Prostate gland (tissue), 2 donors: ENCODE measurements around the gene BARX2. TPM values are rescaled to one million over a fixed set of nuclear protein-coding genes. Genes with fewer than 3 reads are reported as not detected.

ENCODE experiments used
- DNase-seq: peaks from one replicate; pipeline ENCODE4 v3.0.0-alpha.2; 2019; ENCODE audit warnings: low spot score
- H3K27ac ChIP-seq, 2 donors: fragments of 200-600 bp; sonication (generic); 2 replicates each; pipeline ENCODE4 v1.5.1; 2017 to 2019
- H3K27me3 ChIP-seq: fragments of 200-600 bp; sonication (generic); replicated peaks from 2 replicates; pipeline ENCODE4 v1.5.1; 2019; ENCODE audit not compliant: insufficient read depth
- H3K36me3 ChIP-seq, 2 donors: fragments of 200-600 bp; sonication (generic); 1 replicate in 1 of 2; 2 replicates in 1 of 2; pipeline versions ENCODE4 v1.5.1 to v1.8.1; 2017 to 2019
- H3K4me1 ChIP-seq: fragments of 200-600 bp; sonication (generic); replicated peaks from 2 replicates; pipeline ENCODE4 v1.5.1; 2019
- H3K4me3 ChIP-seq, 2 donors: fragments of 200-600 bp; sonication (generic); 2 replicates each; pipeline ENCODE4 v1.5.1; 2017 to 2019
- H3K9me3 ChIP-seq: fragments of 200-600 bp; sonication (generic); 2 replicates; pipeline ENCODE4 v1.5.1; 2017
- POLR2A ChIP-seq: fragments of 450-650 bp; IDR thresholded peaks from one replicate; pipeline ENCODE4 v1.6.1; 2016; ENCODE audit warnings: antibody characterized with exemption, mild to moderate bottlenecking
- POLR2AphosphoS5 ChIP-seq: sonication (generic); formaldehyde crosslinking; IDR thresholded peaks from one replicate; pipeline ENCODE4 v1.6.1; 2017; ENCODE audit warnings: antibody characterized with exemption
- WGBS: methylation state at CpG from one replicate; pipeline ENCODE4 v1.1.5; 2018; 5-methylcytosine and 5-hydroxymethylcytosine counted together
- intact Hi-C: fragments of 100-400 bp; cut with DNase I; formaldehyde crosslinking; loops from one replicate; pipeline ENCODE4 v1.14.2; 2022
- total RNA-seq, 2 donors: library from RNA; depleted of rRNA; stranded (reverse); fragments of >200 nt; gene quantifications; one replicate each; pipeline ENCODE4 v1.1.0, GENCODE V29; 2016
- TF ChIP-seq, protein P1 (sequence below), 4 experiments: fragments of 200-600 bp in 2 of 4; fragments of 450-650 bp in 2 of 4; sonication (generic) in 2 of 4; IDR thresholded peaks; 1 replicate in 3 of 4; 2 replicates in 1 of 4; pipeline ENCODE4 v1.5.1; 2016 to 2019; ENCODE audit warnings: antibody characterized with exemption in 4 of 4, mild to moderate bottlenecking in 2 of 4, moderate library complexity in 2 of 4

BARX2 gene
- total RNA-seq, 2 donors from 2014 or later = 3.4 to 5.7 TPM

DNA sequence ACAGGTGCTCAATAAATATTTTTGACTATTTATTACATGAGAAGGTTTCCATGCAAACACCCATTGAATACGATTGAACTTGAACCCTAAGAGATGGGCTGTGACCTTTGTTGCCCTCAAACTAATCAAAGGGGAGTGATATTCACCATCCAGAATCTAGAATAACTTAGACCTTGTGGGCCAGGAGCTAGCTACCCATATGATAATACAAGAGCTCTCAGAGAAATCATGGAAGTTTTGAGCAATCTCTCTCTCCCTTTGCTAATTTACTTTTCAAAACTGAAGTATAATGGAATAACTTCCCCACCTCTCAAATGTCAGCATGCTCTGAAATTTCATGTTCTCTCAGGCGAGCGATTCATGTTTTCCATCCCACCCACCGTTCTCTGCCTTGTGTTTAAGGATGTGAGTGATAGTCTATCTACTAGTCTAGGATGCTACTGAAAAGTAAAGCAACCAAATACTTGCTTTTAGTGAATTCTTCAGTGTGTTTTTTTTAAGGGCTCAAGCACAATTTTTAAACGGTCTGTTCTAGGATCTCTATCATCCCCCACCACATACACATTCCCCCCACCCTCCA is 33.3 kb downstream of the BARX2 start:
- DNase-seq = no peak
- no peak for TF ChIP-seq POLR2AphosphoS5
- no peak for TF ChIP-seq POLR2A
- TF ChIP-seq, protein P1, sequence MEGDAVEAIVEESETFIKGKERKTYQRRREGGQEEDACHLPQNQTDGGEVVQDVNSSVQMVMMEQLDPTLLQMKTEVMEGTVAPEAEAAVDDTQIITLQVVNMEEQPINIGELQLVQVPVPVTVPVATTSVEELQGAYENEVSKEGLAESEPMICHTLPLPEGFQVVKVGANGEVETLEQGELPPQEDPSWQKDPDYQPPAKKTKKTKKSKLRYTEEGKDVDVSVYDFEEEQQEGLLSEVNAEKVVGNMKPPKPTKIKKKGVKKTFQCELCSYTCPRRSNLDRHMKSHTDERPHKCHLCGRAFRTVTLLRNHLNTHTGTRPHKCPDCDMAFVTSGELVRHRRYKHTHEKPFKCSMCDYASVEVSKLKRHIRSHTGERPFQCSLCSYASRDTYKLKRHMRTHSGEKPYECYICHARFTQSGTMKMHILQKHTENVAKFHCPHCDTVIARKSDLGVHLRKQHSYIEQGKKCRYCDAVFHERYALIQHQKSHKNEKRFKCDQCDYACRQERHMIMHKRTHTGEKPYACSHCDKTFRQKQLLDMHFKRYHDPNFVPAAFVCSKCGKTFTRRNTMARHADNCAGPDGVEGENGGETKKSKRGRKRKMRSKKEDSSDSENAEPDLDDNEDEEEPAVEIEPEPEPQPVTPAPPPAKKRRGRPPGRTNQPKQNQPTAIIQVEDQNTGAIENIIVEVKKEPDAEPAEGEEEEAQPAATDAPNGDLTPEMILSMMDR (IDR thresholded peaks at IDR 0.05) = no peak
- no peaks in the 10 kb centered on the region for H3K27me3 ChIP-seq
- no peaks in the 10 kb centered on the region for H3K9me3 ChIP-seq
- WGBS = 83% methylated on average over 5 of the region's 5 CpGs
- intact Hi-C loops = no loop called here
- H3K4me3 ChIP-seq = no peak overlapping the region
- H3K4me1 ChIP-seq = no peaks in the 10 kb centered on the region
- no peaks in the 10 kb centered on the region for H3K36me3 ChIP-seq
- H3K27ac ChIP-seq = no peak overlapping the region

DNA sequence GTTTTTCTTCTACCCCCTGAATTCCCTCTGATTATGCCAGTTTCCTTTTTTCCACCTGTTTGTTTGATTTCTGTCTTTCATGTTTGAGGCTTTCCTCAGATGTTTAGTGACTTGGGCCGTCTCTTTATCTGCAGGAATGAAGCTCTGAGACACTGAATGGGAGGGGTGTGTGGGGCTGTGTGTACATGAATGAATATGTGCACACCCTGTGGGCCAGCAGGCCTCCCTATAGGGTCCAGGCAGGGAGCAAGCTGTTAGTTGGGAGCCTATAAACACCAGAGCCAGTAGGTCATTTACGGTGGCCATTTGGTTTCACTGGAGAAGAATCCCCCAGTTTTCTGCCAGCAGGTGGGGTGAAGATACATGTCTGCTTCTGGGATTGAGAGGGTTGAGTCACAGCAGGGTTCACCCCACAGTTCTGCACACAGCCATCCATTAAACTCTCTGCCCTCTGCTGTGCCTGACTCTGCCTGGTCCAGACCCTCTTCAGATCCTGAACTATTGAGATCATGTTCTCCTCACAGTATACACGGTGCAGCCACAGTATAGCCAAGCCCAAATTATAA is 34.8 kb downstream of the BARX2 start:
- H3K9me3 ChIP-seq = no peaks in the 10 kb centered on the region
- no peaks in the 10 kb centered on the region for H3K4me1 ChIP-seq
- no peak overlapping the region for H3K4me3 ChIP-seq
- no peaks in the 10 kb centered on the region for H3K27me3 ChIP-seq
- H3K27ac ChIP-seq = no peak overlapping the region
- TF ChIP-seq POLR2AphosphoS5 (no peak), POLR2A (no peak)
- TF ChIP-seq, protein P1 (IDR thresholded peaks at IDR 0.05) = no peak
- no peak for DNase-seq
- intact Hi-C loops = no loop called here
- 86% methylated on average over 3 of the region's 3 CpGs for WGBS
- no peaks in the 10 kb centered on the region for H3K36me3 ChIP-seq

DNA sequence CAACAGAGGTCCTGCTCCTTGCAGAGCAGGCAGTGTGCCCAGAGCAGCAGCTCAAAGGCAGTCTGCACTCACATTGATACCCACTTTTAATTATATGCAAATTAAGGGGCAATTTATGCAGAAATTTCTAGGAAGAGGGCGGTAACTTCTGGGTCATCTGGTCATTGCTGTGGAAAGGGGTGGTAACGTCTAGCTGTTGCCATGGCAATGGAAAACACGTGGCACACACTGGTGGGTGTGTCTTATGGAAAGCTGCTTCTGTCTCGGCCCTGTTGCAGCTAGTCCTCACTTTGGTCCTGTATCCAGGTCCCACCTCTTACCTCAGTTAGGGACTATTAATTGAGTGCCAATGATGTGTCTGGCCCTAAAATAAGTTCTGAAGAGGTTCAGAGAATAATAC is 36.8 kb downstream of the BARX2 start:
- WGBS = 72% methylated on average over 4 of the region's 4 CpGs

DNA sequence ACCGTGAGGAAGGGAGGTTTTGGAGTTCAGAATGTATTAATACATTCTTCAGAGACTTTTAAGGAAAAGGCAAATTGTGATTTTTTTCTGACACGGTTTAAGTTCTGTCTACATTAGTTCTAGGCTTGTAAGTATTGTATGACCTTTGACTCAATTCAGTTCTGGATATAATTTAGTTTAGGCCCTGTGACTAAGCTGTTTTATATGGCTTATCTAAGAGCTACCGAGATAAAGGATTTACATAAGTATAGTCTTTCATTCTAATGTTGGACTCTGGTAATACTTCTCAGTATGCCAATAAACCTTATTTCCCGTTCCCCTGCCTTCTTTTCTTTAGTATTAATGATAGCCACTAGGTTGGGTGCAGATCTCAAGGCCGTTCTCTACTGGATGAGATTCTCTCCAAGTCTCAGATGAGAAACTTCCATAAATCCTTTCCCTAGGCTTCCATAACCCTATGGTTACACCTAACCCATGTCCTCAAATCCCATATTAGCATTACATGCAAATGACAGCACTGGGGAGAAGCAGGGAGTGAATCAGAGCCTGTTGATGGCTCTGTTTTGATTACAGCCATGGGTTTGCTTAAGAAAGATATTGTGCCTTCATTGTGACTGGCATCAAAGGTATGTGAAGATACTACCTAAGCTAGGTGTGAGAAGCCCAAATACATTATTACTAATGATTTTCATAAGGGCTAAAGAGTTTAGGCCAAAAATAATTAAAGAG is 38.7 kb downstream of the BARX2 start:
- Histone ChIP-seq H3K36me3 (no peaks in the 10 kb centered on the region), H3K4me1 (no peaks in the 10 kb centered on the region), H3K27me3 (no peaks in the 10 kb centered on the region), H3K9me3 (no peaks in the 10 kb centered on the region), H3K4me3 (no peak overlapping the region), H3K27ac (no peak overlapping the region)
- no peak for TF ChIP-seq POLR2A
- no peak for TF ChIP-seq POLR2AphosphoS5
- TF ChIP-seq, protein P1 (IDR thresholded peaks at IDR 0.05) = no peak
- DNase-seq = no peak
- WGBS = 89% methylated on average over 5 of the region's 5 CpGs
- intact Hi-C loops = no loop called here

More for the DNA sequence above, 36.8 kb downstream of the BARX2 start:
- no peaks in the 10 kb centered on the region for H3K4me1 ChIP-seq
- H3K27ac ChIP-seq = no peak overlapping the region
- no peak for TF ChIP-seq POLR2AphosphoS5
- TF ChIP-seq, protein P1 (IDR thresholded peaks at IDR 0.05) = no peak
- TF ChIP-seq POLR2A = no peak
- intact Hi-C loops = no loop called here
- DNase-seq = no peak
- no peaks in the 10 kb centered on the region for H3K9me3 ChIP-seq
- H3K36me3 ChIP-seq = no peaks in the 10 kb centered on the region
- H3K27me3 ChIP-seq = no peaks in the 10 kb centered on the region
- no peak overlapping the region for H3K4me3 ChIP-seq
